Measurements from ENCODE around the gene TGM2. TPM values are rescaled to one million over a fixed set of nuclear protein-coding genes. Genes with fewer than 3 reads are reported as not detected.

The TGM2 gene
- total and polyA plus RNA-seq, 2 donors (not counting 1 experiment from before 2014, with no cell fraction given) = 2.4 to 60.8 TPM

DNA sequence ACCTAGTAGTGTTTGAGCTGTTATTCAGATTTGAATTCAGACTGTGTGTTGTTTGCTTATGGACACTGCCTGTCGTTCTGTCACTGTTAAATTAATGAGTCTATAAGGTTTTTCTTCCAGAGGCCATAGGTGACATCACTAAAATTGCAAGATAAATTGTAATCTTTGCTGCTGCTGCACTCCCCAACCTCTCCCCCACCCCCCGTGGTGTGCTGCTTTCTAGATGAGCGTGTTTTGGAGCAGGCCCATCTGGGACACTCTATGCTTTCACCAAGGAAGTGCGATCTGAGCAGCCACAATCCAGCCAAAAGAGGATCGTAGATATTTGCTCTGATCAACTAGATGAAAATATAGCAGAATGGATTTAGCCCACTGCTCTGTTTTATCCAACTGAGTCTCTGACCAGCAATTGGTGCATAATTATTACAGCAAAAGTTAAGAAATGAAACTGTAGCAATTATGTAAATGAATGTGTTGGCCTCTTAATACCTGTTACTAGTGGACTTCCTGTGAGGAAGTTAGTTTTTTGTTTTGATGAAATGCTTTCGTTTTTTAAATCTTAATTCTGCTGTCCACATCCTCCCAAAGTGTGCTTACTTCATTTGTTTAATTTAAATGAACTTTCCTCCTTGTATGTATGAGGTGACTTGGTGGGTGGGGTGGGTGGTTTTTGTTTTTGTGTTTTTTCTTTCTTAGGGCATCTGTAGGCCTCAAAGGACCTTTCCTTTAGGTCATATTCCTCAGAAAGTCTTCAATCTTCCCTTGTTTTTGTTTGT is 73.4 kb downstream of the TGM2 start:
- WGBS (ENCODE audit: insufficient coverage) = 100% methylated on average over 1 of the region's 6 CpGs
- ChIA-PET POLR2A (interaction anchor here (1.0 kb wide), 1 partner anchor 15 kb away, joined by 20 read pairs; no protein-coding TSS in a partner anchor), CTCF (interaction anchor here (0.7 to 14.1 kb wide), 9 partner anchors 16 to 129 kb away, joined by 3 to 131 read pairs (median 5); no protein-coding TSS in a partner anchor)
- Histone ChIP-seq H3K9ac (ENCODE audit: low read length) (peak overlapping the region; percentile 38), H3K27ac (ENCODE audit: low read length in 2 of 2) (peak overlapping the region; percentile 95 to 96), H3K4me3 (ENCODE audit: control extremely low read depth in 1 of 5, extremely low read depth in 1 of 5, insufficient read depth in 1 of 5, low read depth in 2 of 5, low read length in 4 of 5) (peak overlapping the region in 1 of 5 experiments; percentile 23), H3K9me3 (ENCODE audit: control extremely low read depth in 1 of 3, control insufficient read depth in 2 of 3, insufficient read depth in 1 of 3, low read length in 2 of 3) (no peaks in the 10 kb centered on the region), H3K79me2 (ENCODE audit: control insufficient read depth, insufficient read depth, low read length) (peaks cover 5% of the 10 kb centered on the region), H3K36me3 (replicated peaks in 1 of 2; ENCODE audit: control extremely low read depth in 1 of 2, control insufficient read depth in 1 of 2, extremely low read depth in 1 of 2, insufficient read depth in 2 of 2, low read length in 1 of 2) (peaks cover 7 to 27% of the 10 kb centered on the region in 2 experiments), H3K4me2 (replicated peaks; ENCODE audit: low read depth, low read length, poor library complexity, severe bottlenecking) (peak overlapping the region; percentile 55), H4K20me1 (ENCODE audit: control insufficient read depth, insufficient read depth, low read length, poor library complexity, severe bottlenecking) (no peaks in the 10 kb centered on the region), H2AFZ (ENCODE audit: insufficient read depth, low read depth, low read length, poor library complexity, severe bottlenecking) (peak overlapping the region; percentile 32), H3K27me3 (replicated peaks in 1 of 4; ENCODE audit: control extremely low read depth in 1 of 4, control insufficient read depth in 3 of 4, insufficient read depth in 4 of 4, low read length in 3 of 4) (no peaks in the 10 kb centered on the region), H3K4me1 (ENCODE audit: control insufficient read depth in 2 of 2, insufficient read depth in 2 of 2, low read length in 2 of 2) (peaks cover 51 to 58% of the 10 kb centered on the region in 2 donors)
- DNase-seq (peak; percentile 56), ATAC-seq (ENCODE audit: low read depth) (peak; percentile 32)
- peak overlapping the region; percentile 97 for H3K27ac Mint-ChIP-seq
- no peaks in the 10 kb centered on the region for H3K27me3 Mint-ChIP-seq
- intact Hi-C loops (cut with micrococcal nuclease) = loop anchor here (1.0 kb wide), 1 partner anchor 34 kb away; no protein-coding TSS in a partner anchor
- H3K9me3 Mint-ChIP-seq (ENCODE audit: insufficient read depth) = no peaks in the 10 kb centered on the region
- TF ChIP-seq EZH2 (IDR thresholded peaks at IDR 0.05; ENCODE audit: borderline replicate concordance, insufficient read depth, low read depth, low read length, poor library complexity, severe bottlenecking) = no peak
- TF ChIP-seq, protein P1, sequence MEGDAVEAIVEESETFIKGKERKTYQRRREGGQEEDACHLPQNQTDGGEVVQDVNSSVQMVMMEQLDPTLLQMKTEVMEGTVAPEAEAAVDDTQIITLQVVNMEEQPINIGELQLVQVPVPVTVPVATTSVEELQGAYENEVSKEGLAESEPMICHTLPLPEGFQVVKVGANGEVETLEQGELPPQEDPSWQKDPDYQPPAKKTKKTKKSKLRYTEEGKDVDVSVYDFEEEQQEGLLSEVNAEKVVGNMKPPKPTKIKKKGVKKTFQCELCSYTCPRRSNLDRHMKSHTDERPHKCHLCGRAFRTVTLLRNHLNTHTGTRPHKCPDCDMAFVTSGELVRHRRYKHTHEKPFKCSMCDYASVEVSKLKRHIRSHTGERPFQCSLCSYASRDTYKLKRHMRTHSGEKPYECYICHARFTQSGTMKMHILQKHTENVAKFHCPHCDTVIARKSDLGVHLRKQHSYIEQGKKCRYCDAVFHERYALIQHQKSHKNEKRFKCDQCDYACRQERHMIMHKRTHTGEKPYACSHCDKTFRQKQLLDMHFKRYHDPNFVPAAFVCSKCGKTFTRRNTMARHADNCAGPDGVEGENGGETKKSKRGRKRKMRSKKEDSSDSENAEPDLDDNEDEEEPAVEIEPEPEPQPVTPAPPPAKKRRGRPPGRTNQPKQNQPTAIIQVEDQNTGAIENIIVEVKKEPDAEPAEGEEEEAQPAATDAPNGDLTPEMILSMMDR (IDR thresholded peaks at IDR 0.05) = no peak
- H3K4me1 Mint-ChIP-seq = peaks cover 76% of the 10 kb centered on the region
- peak overlapping the region; percentile 72 for H3K4me3 Mint-ChIP-seq

DNA sequence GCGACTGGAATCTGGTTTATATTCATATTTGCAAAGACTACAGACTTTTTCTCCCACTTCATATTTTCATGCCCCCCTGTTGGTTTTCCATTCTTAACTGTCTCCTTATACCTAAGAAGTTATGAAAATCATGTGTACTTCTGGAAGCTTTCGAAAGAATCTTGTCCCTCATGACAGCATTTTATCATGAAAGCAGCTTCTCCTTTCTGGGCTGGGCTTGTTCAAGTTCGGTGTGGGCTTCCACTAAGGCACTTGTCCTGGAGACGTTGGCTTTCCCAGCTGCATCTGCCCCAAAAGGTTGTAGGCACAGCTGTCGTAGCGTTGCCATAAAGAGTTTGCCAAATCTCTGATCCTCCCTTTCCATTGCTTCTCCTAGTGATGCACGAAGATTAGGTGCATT is 75.0 kb downstream of the TGM2 start:
- H3K4me1 Mint-ChIP-seq = peaks cover 68% of the 10 kb centered on the region
- 94% methylated on average over 3 of the region's 7 CpGs for WGBS (ENCODE audit: insufficient coverage)
- H3K4me3 Mint-ChIP-seq = no peak overlapping the region
- POLR2A ChIA-PET = interaction anchor here (0.6 kb wide), 1 partner anchor 14 kb away, joined by 3 read pairs; no protein-coding TSS in a partner anchor
- H3K9me3 ChIP-seq (ENCODE audit: control extremely low read depth in 1 of 3, control insufficient read depth in 2 of 3, insufficient read depth in 1 of 3, low read length in 2 of 3) = no peaks in the 10 kb centered on the region
- ATAC-seq (ENCODE audit: low read depth) = no peak
- no peaks in the 10 kb centered on the region for H4K20me1 ChIP-seq (ENCODE audit: control insufficient read depth, insufficient read depth, low read length, poor library complexity, severe bottlenecking)
- no peak overlapping the region for H3K4me2 ChIP-seq (replicated peaks; ENCODE audit: low read depth, low read length, poor library complexity, severe bottlenecking)
- no peak overlapping the region for H2AFZ ChIP-seq (ENCODE audit: insufficient read depth, low read depth, low read length, poor library complexity, severe bottlenecking)
- H3K9me3 Mint-ChIP-seq (ENCODE audit: insufficient read depth) = no peaks in the 10 kb centered on the region
- peak overlapping the region in 1 of 2 donors; percentile 96 for H3K27ac ChIP-seq (ENCODE audit: low read length in 2 of 2)
- CTCF ChIA-PET = interaction anchor here (0.8 to 14.1 kb wide), 7 partner anchors 14 to 129 kb away, joined by 3 to 131 read pairs (median 3); partner anchors contain the start of gene TGM2
- no peaks in the 10 kb centered on the region for H3K27me3 Mint-ChIP-seq
- peaks cover 4% of the 10 kb centered on the region for H3K79me2 ChIP-seq (ENCODE audit: control insufficient read depth, insufficient read depth, low read length)
- H3K36me3 ChIP-seq (replicated peaks in 1 of 2; ENCODE audit: control extremely low read depth in 1 of 2, control insufficient read depth in 1 of 2, extremely low read depth in 1 of 2, insufficient read depth in 2 of 2, low read length in 1 of 2) = peaks cover 8 to 42% of the 10 kb centered on the region in 2 experiments
- intact Hi-C loops (cut with micrococcal nuclease) = no loop called here
- no peak overlapping the region for H3K9ac ChIP-seq (ENCODE audit: low read length)
- no peak for DNase-seq
- peaks cover 40 to 42% of the 10 kb centered on the region in 2 donors for H3K4me1 ChIP-seq (ENCODE audit: control insufficient read depth in 2 of 2, insufficient read depth in 2 of 2, low read length in 2 of 2)
- no peak overlapping the region for H3K4me3 ChIP-seq (ENCODE audit: control extremely low read depth in 1 of 5, extremely low read depth in 1 of 5, insufficient read depth in 1 of 5, low read depth in 2 of 5, low read length in 4 of 5)
- peak overlapping the region; percentile 97 for H3K27ac Mint-ChIP-seq
- no peak for TF ChIP-seq EZH2 (IDR thresholded peaks at IDR 0.05; ENCODE audit: borderline replicate concordance, insufficient read depth, low read depth, low read length, poor library complexity, severe bottlenecking)
- TF ChIP-seq, protein P1 (IDR thresholded peaks at IDR 0.05) = no peak
- H3K27me3 ChIP-seq (replicated peaks in 1 of 4; ENCODE audit: control extremely low read depth in 1 of 4, control insufficient read depth in 3 of 4, insufficient read depth in 4 of 4, low read length in 3 of 4) = no peaks in the 10 kb centered on the region
